ENCODE results near the gene ZNF580.

Gene ZNF580

GRCh38 chr19:55624109-55625003 is 16.4 kb upstream of the ZNF580 start, which contains the start of gene ZNF784:
Gene ZNF784 (minus strand): TSS chr19:55624566. CDS start chr19:55624561, 5 bp downstream.
- peak; percentile 91 for DNase-seq (ENCODE audit: low read depth)

GRCh38 chr19:55625004-55625326 is 15.8 kb upstream of the ZNF580 start:
- DNase-seq (ENCODE audit: low read depth): no peak

DNA sequence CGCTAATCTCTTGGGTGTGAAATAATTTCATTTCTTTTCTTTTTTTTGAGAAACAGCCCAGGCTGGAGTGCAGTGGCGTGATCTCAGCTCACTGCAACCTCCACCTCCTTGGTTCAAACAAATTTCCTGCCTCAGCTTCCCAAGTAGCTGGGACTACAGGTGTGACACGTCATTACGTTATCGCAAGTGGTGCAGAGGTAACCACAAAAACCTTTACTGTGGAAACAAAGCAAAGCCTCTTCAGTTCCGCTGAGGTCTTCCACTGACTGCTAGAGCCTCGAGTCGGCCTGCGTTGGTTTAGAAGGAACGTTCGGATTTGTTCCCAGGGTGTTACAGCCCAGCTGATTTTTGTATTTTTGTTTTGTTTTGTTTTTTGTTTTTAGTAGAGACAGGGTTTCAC is 14.5 kb upstream of the ZNF580 start:
- DNase-seq (ENCODE audit: low read depth): no peak

DNA sequence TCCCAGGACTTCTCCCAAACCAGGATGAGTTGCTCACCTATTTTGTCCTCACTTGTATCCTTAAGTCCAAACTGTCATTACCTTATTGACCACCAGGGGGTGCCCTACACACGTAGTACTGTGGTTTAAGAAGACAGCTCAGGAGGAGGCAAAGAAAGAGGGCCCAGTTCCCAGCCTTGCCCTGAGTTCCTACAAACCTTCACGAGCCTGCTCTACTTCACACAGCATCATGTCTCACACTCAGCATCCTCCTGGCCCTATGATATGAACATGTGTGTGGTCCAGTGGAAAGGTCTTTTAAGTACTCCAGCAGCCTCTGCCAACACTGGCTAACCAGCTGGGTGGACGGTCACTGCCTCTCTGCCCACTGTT is 8.4 kb upstream of the ZNF580 start:
- peak; percentile 89 for DNase-seq (ENCODE audit: low read depth)

GRCh38 chr19:55633861-55634260 is 6.9 kb upstream of the ZNF580 start:
- DNase-seq (ENCODE audit: low read depth): no peak

DNA sequence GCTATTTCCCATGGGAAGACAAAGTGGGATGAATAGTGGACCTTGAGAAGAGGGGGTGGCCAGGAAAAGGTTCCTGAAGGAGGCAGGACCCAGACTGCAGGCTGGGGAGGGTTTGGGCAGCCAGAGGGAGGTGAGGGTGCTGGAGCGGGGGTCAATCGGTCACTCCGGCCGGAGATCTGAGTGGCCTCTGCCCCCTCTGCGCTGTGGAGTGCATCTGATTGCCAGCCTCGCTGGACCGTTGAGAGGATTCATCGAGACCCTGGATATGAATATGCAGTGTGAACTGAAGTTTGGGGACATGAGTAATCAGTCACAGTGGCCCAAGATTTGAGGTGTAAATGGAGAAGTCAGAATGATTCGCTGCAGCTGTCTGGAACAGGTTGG is 5.5 kb upstream of the ZNF580 start:
- no peak for DNase-seq (ENCODE audit: low read depth)

DNA sequence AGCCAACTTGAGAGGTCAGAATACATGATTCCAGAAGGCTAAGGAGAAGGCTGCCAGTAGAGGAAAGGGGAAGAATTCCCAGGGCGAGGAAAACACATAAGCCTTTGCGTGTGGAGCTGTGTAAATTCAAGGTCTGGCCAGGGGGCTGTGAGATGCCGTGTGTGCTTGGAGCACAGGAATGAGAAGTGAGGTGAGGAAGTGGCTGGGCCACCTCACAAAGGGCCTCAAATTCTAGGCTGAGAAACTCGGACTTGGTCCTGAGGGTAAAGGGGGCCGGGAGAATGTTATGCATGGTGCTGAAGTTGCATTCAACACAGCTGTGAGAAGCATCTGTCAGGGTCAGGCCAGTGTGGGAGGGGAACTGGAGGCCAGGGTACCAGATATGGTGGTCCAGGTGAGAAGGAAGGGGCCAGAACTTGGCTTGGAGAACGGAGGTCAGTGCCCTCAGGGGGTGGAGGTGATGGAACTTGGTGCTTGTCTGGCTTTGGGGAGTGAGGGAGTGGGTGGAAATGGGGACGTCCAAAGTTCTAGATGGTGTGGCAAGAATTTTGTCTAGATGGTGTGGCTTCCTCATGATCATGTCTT is 4.9 kb upstream of the ZNF580 start:
- DNase-seq (ENCODE audit: low read depth): no peak

DNA sequence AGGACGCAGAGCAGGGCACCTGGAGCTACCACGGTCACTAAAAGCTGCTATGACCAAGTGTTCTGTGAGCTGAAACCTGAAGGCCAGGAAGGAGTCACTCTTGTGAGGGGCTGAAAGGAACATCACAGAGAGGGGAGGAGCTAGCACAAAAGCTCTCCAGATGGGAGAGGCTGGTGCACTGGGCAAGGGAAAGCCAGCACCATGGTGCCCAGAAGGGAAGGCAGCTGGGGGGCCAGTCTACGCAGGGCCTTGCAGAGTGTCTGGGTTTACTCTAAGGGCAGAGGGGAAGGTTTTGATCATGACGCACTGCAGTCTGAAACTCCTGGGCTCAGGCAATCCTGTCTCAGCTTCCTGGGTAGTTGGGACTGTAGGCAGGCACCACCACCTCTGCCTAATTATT is 4.1 kb upstream of the ZNF580 start:
- no peak for DNase-seq (ENCODE audit: low read depth)

- no peak for DNase-seq (ENCODE audit: low read depth)
Observed at GRCh38 chr19:55637534-55637933, 3.3 kb upstream of the ZNF580 start.

DNA sequence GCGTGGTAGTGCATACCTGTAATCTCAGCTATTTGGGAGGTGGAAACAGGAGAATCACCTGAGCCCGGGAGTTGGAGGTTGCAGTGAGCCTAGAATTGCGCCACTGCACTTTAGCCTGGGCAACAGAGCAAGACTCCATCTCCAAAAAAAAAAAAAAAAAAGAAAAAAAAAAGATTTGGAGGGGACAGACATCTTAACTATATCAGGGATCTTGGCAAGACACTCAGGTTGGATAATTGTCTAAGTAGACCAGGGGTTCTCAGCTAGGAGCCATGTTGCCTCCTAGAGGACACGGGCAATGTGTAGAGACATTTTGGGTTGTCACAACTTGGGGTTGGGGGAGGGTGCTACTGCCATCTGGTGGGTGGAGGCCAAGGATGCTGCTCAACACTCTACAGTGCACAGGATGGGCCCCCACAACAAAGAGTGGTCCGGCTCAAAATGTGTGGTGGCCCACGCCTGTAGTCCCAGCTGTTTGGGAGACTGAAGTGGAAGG is 1.9 kb upstream of the ZNF580 start:
- peak; percentile 43 for DNase-seq (ENCODE audit: low read depth)

- peak; percentile 52 for DNase-seq (ENCODE audit: low read depth)
Observed at GRCh38 chr19:55640043-55640576, 692 bp upstream of the ZNF580 start.

GRCh38 chr19:55641426-55642152 is 787 bp downstream of the ZNF580 start:
- peak; percentile 39 for DNase-seq (ENCODE audit: low read depth)

GRCh38 chr19:55642153-55643002 is 1.6 kb downstream of the ZNF580 start:
- peak; percentile 39 for DNase-seq (ENCODE audit: low read depth)

DNA sequence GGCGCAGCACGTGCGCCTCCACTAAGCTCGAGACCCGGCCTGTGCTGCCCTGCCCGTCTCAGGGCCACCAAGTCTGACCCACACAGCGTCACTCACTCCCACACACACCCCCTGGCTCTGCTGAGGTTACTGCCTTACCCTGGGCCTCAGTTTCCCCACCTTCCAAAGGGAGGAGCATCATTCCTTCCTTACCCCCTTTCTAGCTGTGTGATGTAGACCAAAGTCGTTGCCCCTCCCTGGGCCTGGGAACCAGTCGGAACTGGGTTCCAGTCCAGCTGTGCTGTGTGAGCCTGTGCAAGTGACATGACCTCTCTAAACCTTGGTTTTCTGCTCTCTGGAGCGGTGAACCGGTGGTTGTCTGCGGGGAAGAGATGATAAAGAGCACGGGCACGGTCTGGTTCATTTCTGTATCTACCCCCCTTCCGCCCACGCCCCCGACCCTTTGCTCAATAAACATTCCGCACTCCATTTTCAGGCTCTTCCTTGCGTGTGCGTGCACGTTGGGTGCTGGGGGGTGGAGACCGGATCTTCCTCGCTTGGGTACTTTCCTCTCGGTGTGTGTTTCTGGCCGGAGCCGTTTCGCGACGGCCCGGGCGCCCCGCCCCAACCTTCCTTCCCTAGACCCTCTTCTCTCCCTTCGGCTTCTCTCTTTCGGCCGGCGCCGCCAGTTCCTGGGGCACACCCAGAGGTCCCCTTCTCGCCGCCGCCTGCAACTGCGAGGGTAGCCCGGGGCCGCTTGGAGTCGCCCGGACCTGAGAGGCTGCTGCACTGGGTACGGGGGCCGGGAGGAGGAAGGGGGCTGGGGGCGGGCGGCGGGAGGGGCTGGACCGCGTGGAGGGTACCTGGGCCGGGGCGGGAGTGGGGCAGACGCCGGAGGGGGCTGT is 2.4 kb downstream of the ZNF580 start, which contains the start of gene ZNF581:
TSS of gene ZNF581 (plus strand) at position 647 of the 884 bp plus-strand sequence. CDS start 923 bp downstream, outside the sequence.
- DNase-seq (ENCODE audit: low read depth): peak; percentile 76

DNA sequence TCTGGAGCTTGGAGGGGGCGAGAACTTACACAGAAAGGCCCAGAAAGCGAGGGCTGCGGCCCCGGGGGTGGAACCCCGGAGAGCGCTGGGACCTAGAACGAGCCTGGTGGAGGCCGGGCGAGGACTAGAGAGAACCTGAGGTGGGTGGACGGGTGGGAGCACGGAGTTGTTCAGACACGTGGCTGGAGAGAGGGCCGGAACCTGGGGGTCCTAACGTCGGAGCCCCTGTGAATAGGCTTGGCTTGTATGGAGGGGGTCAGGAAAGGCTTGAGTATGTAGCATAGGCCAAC is 3.0 kb downstream of the ZNF580 start:
- DNase-seq (ENCODE audit: low read depth): no peak

DNA sequence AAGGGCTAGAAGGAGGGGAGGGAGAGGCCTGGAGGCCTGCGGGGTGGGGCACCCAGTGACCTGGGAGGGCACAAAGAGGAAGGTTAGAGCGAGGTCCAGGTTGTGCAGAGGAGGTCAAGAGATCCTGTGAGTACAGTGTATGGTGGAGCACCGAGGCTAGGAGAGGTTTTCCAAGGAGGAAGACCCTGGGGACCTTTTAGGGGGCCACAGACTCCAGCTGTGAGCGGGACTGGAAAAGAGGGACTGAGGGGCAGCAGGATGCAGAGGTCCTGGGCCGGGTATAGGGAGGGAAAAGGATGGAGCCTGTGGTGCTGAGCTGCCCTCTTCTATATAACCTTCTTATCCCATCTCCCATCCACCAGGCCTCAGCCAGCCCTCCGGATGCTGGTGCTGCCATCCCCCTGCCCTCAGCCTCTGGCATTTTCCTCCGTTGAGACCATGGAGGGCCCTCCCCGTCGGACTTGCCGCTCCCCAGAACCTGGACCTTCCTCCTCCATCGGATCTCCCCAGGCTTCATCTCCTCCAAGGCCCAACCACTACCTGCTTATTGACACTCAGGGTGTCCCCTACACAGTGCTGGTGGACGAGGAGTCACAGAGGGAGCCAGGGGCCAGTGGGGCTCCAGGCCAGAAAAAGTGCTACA is 3.5 kb downstream of the ZNF580 start:
- DNase-seq (ENCODE audit: low read depth): no peak

GRCh38 chr19:55644842-55645511 is 4.2 kb downstream of the ZNF580 start:
- no peak for DNase-seq (ENCODE audit: low read depth)

DNA sequence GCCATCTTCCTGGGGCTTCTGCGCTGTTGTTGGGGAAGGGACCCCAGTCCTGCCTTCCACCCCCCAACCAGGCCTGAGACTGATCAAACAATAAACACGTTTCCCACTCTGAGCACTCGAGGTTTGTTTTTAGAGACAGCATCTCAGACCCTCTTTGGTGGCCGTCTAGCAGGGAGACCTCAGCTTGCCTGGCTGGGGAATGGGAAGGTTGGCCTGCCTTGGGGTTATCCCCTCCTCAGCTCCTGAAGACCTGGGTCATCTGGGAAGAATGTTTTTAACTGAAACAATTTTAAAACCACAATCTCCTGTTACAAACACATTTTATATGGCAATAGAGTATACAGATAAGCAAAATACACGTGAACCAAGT is 4.7 kb downstream of the ZNF580 start:
- DNase-seq (ENCODE audit: low read depth): no peak

DNA sequence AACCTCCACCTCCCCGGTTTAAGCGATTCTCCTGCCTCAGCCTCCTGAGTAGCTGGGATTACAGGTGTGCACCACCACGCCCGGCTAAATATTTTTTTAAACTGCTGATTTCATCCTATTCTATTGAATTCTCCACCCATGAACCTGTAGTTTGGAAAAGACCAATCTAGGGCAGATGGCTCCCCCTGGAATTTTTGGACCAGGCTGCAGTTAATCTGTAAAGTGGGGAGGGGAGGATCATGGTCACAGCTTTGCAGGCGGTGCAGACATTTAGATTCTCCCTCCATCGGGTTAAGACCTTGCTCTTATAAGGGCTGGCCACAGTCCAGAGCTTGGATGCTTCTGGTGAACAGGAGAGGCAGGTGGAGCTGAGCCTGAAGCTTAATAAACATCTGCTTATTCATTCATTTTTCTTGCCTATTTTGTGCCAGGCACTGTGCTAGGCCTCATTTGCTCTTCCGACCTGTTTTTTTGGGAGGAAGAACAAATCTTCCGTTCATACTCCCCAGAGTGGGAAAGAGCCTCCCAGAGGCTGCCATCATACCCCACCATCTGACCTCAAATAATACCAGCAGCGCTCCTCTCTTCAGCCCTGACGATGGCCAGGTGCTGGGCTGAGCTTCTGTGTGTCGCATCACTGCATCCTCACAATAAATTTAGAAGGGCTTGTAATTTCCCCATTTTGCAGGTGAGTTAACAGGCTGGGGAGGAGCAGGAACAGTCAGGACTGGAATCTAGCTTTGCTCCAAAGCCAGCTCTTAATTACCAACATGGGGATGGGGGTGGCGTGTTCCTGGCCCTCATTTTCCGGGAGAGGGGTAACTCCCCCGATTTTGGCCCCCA is 6.3 kb downstream of the ZNF580 start:
- no peak for DNase-seq (ENCODE audit: low read depth)

Data from EH (cell line).